Dendritic cell treated with granulocyte-macrophage colony-stimulating factor and Interleukin-4, amounts not matched to agents 40 ng/mL and 50 ng/mL, for 4 days (primary cell): Measurements from ENCODE around the gene PRDM10.

Experiments
- H3K27ac Mint-ChIP-seq: one replicate; pipeline ENCODE4 v1.8.0; 2022; ENCODE audit warnings: mild to moderate bottlenecking, mixed read lengths
- H3K27me3 Mint-ChIP-seq: one replicate; pipeline ENCODE4 v1.8.0; 2022; ENCODE audit warnings: mild to moderate bottlenecking, mixed read lengths
- H3K36me3 Mint-ChIP-seq: one replicate; pipeline ENCODE4 v1.8.0; 2022; ENCODE audit warnings: low read depth, mixed read lengths
- H3K4me1 Mint-ChIP-seq: one replicate; pipeline ENCODE4 v1.8.0; 2022; ENCODE audit warnings: low read depth, mixed read lengths
- H3K4me3 Mint-ChIP-seq: one replicate; pipeline ENCODE4 v1.8.0; 2022; ENCODE audit warnings: mild to moderate bottlenecking, moderate library complexity, mixed read lengths
- H3K9me3 Mint-ChIP-seq: one replicate; pipeline ENCODE4 v1.8.0; 2022; ENCODE audit warnings: mixed read lengths
- intact Hi-C: fragments of 100-400 bp; cut with micrococcal nuclease; formaldehyde crosslinking; loops from one replicate; pipeline ENCODE4 v1.15.0; 2022

Gene PRDM10

DNA sequence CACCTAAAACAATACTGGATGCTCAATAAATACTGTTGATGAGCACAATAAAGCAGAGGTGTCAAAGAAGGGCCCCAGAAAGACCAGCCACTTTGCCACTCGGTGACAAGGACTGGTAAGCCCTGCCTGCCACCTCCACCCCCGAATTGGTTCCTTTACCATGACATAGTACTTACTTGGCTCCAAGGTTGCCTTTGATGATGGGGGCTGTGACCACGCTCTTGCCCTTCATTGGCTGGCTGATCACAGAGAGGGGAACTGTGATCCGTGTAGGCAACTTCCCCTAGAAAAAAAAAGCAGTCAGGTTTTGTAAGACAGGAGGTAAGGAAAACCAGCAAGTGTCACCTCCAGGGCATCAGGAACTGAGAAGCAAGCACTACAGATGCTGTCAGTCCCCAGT lies 136.9 kb downstream of the PRDM10 start:
- intact Hi-C loops = no loop called here
- Mint-ChIP-seq H3K27ac (no peak overlapping the region), H3K9me3 (no peaks in the 10 kb centered on the region), H3K36me3 (peaks cover 92% of the 10 kb centered on the region), H3K4me1 (peaks cover 25% of the 10 kb centered on the region), H3K27me3 (no peaks in the 10 kb centered on the region), H3K4me3 (no peak overlapping the region)

GRCh38 chr11:129864811-129865210 lies 137.8 kb downstream of the PRDM10 start:
- H3K27me3 Mint-ChIP-seq = no peaks in the 10 kb centered on the region
- H3K27ac Mint-ChIP-seq = no peak overlapping the region
- peaks cover 25% of the 10 kb centered on the region for H3K4me1 Mint-ChIP-seq
- H3K4me3 Mint-ChIP-seq = no peak overlapping the region
- H3K9me3 Mint-ChIP-seq = no peaks in the 10 kb centered on the region
- intact Hi-C loops = no loop called here
- peaks cover 92% of the 10 kb centered on the region for H3K36me3 Mint-ChIP-seq

DNA sequence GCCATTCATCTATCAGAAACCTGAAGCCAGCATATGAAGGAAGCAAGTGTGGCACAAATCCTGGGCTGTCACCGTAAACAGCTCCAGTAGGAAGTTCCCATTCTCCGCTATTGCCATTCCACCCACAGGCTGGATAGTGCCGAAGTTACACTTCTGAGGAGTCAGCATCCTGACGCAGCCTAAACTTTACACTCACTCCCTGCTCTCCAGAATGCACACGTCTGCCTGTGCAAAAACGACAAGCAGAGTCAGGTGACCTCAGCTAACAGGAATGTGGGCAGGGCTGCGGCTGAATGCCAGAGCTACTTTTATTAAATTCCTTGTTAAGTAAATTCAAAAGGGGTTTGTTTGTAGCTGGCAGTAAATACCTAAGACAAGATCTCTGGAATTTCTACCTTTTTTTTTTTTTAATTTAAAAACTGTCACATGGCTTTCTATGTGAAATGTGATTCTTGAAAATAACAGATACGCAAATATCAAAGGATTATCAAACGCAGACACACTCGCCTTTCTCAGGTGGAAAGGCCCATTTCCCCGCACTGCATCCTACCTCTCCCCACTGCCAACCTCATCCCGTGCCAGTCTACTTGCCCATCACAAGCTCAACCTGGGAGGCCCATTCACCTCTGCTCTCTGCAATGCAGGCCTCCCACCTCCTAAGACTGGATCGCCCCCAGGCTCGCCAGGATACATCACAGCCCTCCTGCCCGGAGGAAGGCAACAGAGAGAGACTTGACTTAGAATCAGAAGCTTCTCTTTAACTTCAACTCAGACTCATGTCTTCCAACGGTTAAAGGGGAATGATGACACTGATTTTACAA lies 140.7 kb downstream of the PRDM10 start:
- H3K27ac Mint-ChIP-seq = no peak overlapping the region
- peaks cover 17% of the 10 kb centered on the region for H3K4me1 Mint-ChIP-seq
- no peaks in the 10 kb centered on the region for H3K9me3 Mint-ChIP-seq
- no peak overlapping the region for H3K4me3 Mint-ChIP-seq
- H3K27me3 Mint-ChIP-seq = no peaks in the 10 kb centered on the region
- H3K36me3 Mint-ChIP-seq = peaks cover 96% of the 10 kb centered on the region
- intact Hi-C loops = no loop called here

GRCh38 chr11:129856036-129856435 lies 146.6 kb downstream of the PRDM10 start:
- Mint-ChIP-seq H3K9me3 (no peaks in the 10 kb centered on the region), H3K4me1 (peaks cover 4% of the 10 kb centered on the region), H3K36me3 (peaks cover 84% of the 10 kb centered on the region), H3K4me3 (no peak overlapping the region), H3K27me3 (no peaks in the 10 kb centered on the region), H3K27ac (no peak overlapping the region)
- intact Hi-C loops = no loop called here

DNA sequence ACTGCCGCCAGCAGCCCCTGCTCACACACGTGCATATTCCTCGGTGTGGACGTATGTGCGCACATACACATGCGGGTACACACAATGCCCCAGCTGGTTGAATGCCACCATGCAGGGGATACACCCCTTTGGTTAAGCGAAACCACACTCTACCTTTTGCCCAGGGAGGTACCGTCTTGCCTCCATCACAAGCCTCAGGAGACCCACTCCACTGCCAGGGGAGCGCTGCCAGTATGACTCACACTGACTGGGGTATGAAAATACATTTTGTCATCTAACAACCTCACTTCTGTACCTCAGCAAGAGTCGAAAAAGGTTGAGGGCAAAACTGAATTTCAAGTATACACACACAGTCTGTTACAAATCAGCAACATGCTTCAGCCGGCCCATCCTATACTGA lies 147.5 kb downstream of the PRDM10 start:
- H3K4me3 Mint-ChIP-seq = no peak overlapping the region
- intact Hi-C loops = no loop called here
- H3K27me3 Mint-ChIP-seq = no peaks in the 10 kb centered on the region
- no peaks in the 10 kb centered on the region for H3K9me3 Mint-ChIP-seq
- H3K36me3 Mint-ChIP-seq = peaks cover 85% of the 10 kb centered on the region
- no peak overlapping the region for H3K27ac Mint-ChIP-seq
- H3K4me1 Mint-ChIP-seq = peaks cover 4% of the 10 kb centered on the region

DNA sequence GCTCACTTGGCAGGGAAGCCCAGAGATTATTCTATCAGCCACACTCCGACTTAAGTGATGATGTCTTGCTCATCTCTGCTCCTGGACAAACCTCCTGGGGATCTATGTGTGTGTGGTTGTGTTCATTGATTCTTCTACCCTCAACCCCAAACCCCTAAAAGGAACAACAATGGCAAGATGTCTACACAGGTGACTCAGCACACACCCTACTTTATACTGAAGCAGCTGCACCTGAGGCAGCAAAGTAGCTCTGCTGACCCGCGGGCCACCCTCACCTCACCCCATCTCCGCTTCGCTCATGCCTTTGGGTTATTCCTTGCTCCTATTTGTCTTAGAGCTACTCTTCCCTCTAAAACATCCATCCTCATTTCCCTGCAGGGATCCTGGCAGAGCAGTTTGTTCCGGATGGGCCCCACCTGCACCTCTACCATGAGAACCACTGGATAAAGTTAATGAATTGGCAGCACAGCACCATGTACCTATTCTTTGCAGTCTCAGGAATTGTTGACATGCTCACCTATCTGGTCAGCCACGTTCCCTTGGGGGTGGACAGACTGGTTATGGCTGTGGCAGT lies 148.3 kb downstream of the PRDM10 start:
- intact Hi-C loops = no loop called here
- Mint-ChIP-seq H3K4me1 (peaks cover 4% of the 10 kb centered on the region), H3K36me3 (peaks cover 84% of the 10 kb centered on the region), H3K9me3 (no peaks in the 10 kb centered on the region), H3K27me3 (no peaks in the 10 kb centered on the region), H3K27ac (no peak overlapping the region), H3K4me3 (no peak overlapping the region)

DNA sequence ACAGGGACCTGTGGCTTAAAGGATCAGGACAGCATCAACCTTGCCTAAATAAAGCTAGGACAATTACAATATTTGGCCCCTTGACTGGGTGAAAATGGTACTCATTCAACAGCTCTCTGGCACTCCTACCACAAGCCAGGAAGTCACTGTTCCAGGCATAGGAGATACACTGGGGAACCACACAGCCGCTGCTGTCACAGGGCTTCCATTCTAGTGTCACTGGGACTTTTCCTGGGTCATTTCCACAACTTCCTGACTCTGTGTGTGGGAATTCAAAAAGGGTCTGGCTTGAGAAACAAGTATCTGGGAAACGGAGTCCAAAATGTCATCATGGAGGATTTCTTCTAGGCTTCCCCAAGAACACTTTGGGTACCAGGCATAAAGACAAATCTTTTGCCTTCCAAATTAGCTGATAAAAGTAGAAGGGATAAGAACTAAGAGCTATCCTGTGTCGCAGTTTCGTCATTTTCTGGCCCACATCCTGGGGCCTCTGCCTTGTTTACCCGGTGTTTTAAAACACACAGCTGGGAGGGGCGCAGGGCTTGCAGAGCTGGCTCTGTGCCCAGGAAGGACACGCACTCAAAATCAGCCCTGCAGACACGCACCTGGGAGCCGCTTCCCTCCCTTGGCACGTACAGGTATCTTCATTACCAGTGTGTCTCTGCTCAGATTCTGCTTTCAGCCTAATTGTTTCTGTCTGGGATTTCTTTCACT lies 149.0 kb downstream of the PRDM10 start:
- Mint-ChIP-seq H3K4me1 (peaks cover 4% of the 10 kb centered on the region), H3K4me3 (no peak overlapping the region), H3K9me3 (no peaks in the 10 kb centered on the region), H3K27me3 (no peaks in the 10 kb centered on the region), H3K27ac (peak overlapping the region; percentile 52), H3K36me3 (peaks cover 77% of the 10 kb centered on the region)
- intact Hi-C loops = no loop called here

GRCh38 chr11:129852125-129852740 lies 150.4 kb downstream of the PRDM10 start:
- intact Hi-C loops = no loop called here
- no peak overlapping the region for H3K4me3 Mint-ChIP-seq
- H3K9me3 Mint-ChIP-seq = no peaks in the 10 kb centered on the region
- no peaks in the 10 kb centered on the region for H3K27me3 Mint-ChIP-seq
- peaks cover 4% of the 10 kb centered on the region for H3K4me1 Mint-ChIP-seq
- H3K36me3 Mint-ChIP-seq = peaks cover 63% of the 10 kb centered on the region
- no peak overlapping the region for H3K27ac Mint-ChIP-seq
